Activated naive CD8-positive, alpha-beta T cell treated with anti-CD3 and anti-CD28 coated beads for 36 hours (primary cell): Measurements from ENCODE around the gene C11orf21. TPM values are rescaled to one million over a fixed set of nuclear protein-coding genes. Genes with fewer than 3 reads are reported as not detected.
"Not testable (repeated sequence)": the region's sequence is repeated elsewhere in the genome, so short reads cannot be mapped to it uniquely, and the experiment has no call there.

Experiments used
- DNase-seq: peaks from one replicate; pipeline ENCODE4 v3.0.0; 2021
- H3K27ac Mint-ChIP-seq: one replicate; pipeline ENCODE4 v1.8.0; 2022; ENCODE audit warnings: mild to moderate bottlenecking, moderate library complexity, mixed read lengths
- H3K27me3 Mint-ChIP-seq: one replicate; pipeline ENCODE4 v1.8.0; 2022; ENCODE audit warnings: mild to moderate bottlenecking, mixed read lengths
- H3K36me3 Mint-ChIP-seq: one replicate; pipeline ENCODE4 v1.8.0; 2021; ENCODE audit warnings: mild to moderate bottlenecking, mixed read lengths
- H3K4me1 Mint-ChIP-seq: one replicate; pipeline ENCODE4 v1.8.0; 2021; ENCODE audit warnings: mixed read lengths
- H3K4me3 Mint-ChIP-seq: one replicate; pipeline ENCODE4 v1.8.0; 2022; ENCODE audit warnings: mild to moderate bottlenecking, moderate library complexity, mixed read lengths
- H3K9me3 Mint-ChIP-seq: one replicate; pipeline ENCODE4 v1.8.0; 2022; ENCODE audit warnings: mixed read lengths
- total RNA-seq, 2 experiments: library from RNA; stranded (reverse); gene quantifications; one replicate each; pipeline ENCODE4 v1.2.3, GENCODE V29; 2021

Gene C11orf21
- total RNA-seq, 2 experiments from 2014 or later, result 2.5 to 2.6 TPM

DNA sequence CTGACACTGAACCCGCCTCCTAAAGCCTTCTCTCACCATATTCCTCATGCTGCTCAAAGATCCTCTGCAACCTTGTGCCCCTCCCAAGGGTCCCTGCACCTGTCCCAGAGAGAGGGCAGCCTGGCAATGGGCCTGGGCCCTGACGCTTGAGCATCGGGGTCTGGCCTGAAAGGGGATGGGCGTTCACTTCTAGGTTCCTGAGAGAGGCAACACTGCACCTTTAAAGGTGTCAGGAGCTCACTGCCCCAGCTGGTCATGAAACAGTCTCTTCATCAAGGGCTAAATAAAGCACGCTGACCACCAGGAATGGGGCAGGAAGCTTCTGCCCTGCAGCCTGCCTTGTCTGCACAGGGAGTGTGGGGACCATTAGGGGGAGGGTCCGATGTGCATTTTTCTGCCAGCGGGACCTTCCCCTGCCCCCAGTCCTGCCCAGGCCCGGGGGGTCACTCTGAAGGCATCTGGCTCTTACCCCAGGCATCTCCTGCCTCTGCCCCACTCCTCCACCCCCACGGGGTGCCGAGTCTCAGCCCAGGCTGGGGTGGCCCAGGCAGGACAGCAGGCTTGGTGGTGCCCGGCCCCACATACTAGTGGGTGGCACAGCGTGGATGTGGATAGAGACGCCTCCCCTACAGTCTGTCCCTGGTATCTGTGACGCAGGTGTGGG lies 3.5 kb downstream of the C11orf21 start:
- Mint-ChIP-seq H3K36me3 (no peaks in the 10 kb centered on the region), H3K4me1 (peaks cover 44% of the 10 kb centered on the region), H3K4me3 (no peak overlapping the region), H3K9me3 (no peaks in the 10 kb centered on the region), H3K27ac (no peak overlapping the region), H3K27me3 (no peaks in the 10 kb centered on the region)
- DNase-seq, result no peak

DNA sequence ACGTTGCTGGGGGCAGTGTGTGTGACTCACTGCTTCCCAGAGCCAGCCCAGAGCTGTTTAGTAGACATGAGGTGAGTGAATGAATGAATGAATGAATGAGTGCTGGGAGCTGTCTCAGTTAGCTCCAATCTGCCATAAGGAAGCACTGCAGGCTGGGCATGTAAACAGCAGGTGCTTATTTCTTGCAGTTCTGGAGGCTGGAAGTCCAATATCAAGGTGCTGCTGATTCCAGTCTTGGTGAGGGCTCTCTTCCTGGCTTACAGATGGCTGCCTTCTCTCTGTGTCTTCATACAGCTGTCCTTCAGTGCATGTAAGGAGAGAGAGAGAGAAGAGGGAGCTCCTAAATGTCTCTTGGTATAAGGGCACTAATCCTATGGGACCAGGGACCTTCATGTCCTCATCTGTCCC lies 4.1 kb downstream of the C11orf21 start:
- no peaks in the 10 kb centered on the region for H3K27me3 Mint-ChIP-seq

DNA sequence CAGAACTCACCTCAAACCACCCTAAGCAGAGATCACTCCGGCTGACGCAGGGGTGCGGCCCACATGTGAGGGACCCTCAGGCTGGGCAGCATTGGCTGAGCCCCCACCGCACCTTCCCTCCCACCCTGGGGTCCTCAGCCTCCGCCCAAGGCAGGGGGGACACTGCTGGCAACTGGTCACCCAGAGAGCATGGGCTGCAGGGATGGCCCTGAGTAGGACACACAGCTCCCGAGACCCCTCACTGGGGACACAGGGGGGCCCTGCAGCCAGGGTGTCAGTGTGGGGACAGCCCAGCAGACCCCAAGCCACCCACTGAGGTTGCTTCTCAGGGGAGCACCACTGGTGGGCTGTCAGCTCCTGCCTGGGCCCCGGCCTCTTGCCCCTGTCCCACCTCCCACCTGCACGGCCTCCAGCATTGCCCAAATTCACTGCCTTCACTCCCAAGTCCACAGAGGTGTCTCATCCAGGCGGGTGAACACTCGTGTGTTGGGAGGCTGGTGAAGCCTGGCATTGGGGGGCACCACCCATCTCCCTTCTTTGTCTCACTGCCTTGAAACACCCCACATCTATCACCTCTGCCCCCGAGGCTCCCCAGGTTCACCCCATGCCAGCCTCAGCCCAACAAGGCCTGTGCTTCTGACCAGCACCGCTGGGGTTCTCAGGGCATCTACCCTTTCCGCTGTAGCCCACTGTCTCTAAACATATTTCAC lies 4.7 kb downstream of the C11orf21 start:
- H3K27ac Mint-ChIP-seq, result peak overlapping the region; percentile 45
- DNase-seq, result no peak

More for the DNA sequence above, 4.1 kb downstream of the C11orf21 start:
- H3K27ac Mint-ChIP-seq, result no peak overlapping the region
- DNase-seq, result no peak
- H3K9me3 Mint-ChIP-seq, result no peaks in the 10 kb centered on the region
- H3K4me1 Mint-ChIP-seq, result peaks cover 40% of the 10 kb centered on the region
- no peaks in the 10 kb centered on the region for H3K36me3 Mint-ChIP-seq
- H3K4me3 Mint-ChIP-seq, result no peak overlapping the region

DNA sequence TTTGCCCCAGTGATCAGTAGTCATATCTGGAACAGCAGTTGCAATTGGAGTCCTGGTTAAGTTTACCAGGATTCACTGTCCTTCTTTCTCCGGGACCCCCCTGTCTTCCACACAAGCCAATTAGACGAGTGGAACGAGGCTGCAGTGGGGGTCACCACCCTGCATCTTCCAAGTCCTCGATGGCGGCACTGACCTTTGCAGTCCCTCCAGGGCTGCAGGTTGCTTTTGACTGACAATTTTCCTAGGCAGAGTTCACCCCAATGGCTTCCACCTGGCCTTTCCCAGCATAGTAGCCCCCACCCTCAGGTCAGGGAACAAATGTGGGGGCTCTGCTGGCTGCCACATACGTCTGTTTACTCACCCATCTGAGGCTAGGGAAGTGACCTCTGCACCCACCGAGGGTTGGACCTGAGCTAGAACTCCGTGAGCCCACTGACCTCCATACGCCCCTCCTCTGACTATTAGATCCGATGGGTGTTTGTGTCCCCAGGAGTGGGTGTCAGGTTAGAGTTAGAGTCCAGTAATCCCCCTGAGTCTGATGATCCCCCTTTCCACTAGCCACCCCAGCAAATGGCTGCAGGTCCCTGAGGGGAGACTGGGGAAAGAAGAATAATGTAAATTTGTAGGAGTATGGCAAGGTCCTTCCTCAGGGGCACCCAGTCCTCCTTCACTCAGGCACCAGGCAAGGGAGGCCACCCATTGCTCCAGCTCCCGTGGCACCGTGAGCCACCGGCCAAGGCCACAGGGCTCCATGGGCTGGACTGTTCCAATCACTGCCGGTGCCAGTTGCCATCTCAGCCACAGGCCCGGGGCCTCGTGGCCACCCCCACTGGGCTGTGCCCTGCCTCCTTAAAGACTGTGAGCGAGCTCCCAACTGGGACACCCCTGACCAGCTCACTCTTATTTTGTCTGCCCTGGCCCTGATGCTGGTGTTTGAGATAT lies 5.5 kb downstream of the C11orf21 start:
- no peaks in the 10 kb centered on the region for H3K27me3 Mint-ChIP-seq
- DNase-seq, result no peak
- no peaks in the 10 kb centered on the region for H3K9me3 Mint-ChIP-seq
- peaks cover 32% of the 10 kb centered on the region for H3K4me1 Mint-ChIP-seq
- H3K4me3 Mint-ChIP-seq, result no peak overlapping the region
- no peaks in the 10 kb centered on the region for H3K36me3 Mint-ChIP-seq
- no peak overlapping the region for H3K27ac Mint-ChIP-seq

More for the DNA sequence above, 4.7 kb downstream of the C11orf21 start:
- Mint-ChIP-seq H3K36me3 (no peaks in the 10 kb centered on the region), H3K4me1 (peaks cover 39% of the 10 kb centered on the region), H3K27me3 (no peaks in the 10 kb centered on the region), H3K9me3 (no peaks in the 10 kb centered on the region), H3K4me3 (no peak overlapping the region)

DNA sequence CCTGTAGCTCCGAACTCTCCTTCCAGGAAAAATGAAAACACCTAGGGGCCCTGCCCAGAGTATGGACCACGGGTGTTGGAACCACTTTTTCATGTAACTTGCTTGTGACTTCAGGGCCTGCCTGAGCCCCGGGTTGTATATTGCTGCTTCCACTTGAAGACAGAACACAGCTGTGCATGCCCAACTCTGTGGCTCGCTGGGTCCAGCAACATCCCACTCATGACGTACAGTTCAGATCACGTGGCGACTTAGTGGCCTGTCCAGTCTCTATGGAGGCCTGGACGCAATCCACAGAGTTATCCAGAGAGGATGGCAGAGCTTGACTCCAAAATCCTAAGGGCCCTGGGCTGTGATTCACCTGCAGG lies 6.8 kb downstream of the C11orf21 start:
- no peak overlapping the region for H3K4me3 Mint-ChIP-seq
- peaks cover 27% of the 10 kb centered on the region for H3K4me1 Mint-ChIP-seq
- DNase-seq, result no peak
- no peaks in the 10 kb centered on the region for H3K36me3 Mint-ChIP-seq
- no peak overlapping the region for H3K27ac Mint-ChIP-seq
- H3K9me3 Mint-ChIP-seq, result no peaks in the 10 kb centered on the region
- H3K27me3 Mint-ChIP-seq, result no peaks in the 10 kb centered on the region

DNA sequence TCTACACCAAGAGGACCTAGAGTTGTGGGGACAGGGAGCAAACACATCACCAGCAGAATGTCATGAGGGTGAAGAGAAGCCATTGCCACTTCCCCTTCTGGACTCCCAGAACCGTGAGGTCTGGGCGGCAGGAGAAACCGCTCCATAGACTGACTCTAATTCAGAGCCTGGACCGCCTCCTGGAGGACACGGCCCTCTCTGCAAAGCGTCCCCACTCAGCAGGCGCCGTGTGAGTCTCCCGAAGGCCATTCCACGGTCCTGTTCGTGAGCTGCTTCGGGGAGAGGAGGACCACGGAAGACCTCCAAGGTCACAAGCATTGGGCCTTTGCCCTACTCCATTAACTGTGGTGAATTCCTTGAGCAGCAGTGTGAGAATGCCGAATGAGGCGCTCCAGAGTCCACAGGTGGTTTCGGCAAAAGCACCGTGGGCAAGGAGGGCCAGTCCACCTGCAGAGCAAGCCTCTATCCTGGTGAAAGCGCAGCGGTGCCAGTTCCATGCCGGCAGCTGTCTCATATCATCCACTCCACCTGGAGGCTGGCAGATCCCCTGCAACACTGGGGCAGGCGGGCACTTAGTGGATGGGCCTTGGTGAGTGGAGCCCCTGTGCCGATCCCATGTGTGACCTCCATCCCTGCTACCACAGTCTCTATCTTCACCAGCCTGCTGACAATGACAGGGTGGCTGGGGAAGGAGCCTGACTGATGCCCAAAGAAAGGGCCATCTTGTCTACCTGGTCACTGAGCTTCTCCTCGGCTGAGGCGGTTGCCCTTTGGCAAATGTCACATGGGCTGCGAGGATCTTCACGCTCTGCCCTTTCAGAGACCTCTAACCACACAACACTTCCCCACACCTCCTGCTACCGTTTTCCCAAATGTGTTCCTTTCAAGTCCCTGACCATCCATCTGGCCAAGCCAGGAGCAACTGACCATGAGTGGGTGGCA lies 7.5 kb downstream of the C11orf21 start:
- Mint-ChIP-seq H3K27me3 (no peaks in the 10 kb centered on the region), H3K9me3 (no peaks in the 10 kb centered on the region), H3K4me1 (peaks cover 22% of the 10 kb centered on the region), H3K4me3 (no peak overlapping the region), H3K27ac (no peak overlapping the region), H3K36me3 (no peaks in the 10 kb centered on the region)
- DNase-seq, result no peak

DNA sequence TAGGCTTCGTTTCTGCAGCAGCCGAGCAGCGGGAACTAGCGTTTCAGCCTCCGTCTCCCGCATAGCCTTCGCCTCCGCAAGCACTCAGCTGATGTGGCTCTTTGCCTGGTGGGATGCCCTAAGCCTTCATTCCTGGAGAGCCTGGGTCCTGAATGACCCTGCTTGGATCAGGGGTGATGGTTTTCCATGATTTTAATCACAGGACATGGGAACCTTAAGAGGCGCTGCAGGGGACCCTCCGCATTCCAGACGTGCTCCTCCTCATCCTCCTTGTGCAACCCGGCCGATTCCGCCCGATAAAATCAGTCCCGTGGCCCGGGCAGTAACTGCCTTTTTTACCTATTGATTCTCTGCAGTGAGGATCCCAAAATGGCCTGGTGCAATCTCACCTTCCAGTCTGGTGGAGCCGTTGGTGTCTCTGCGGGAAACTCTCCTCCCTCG lies 8.2 kb downstream of the C11orf21 start:
- Mint-ChIP-seq H3K36me3 (no peaks in the 10 kb centered on the region), H3K4me1 (peaks cover 21% of the 10 kb centered on the region), H3K4me3 (no peak overlapping the region), H3K27ac (no peak overlapping the region), H3K27me3 (no peaks in the 10 kb centered on the region), H3K9me3 (no peaks in the 10 kb centered on the region)
- no peak for DNase-seq

DNA sequence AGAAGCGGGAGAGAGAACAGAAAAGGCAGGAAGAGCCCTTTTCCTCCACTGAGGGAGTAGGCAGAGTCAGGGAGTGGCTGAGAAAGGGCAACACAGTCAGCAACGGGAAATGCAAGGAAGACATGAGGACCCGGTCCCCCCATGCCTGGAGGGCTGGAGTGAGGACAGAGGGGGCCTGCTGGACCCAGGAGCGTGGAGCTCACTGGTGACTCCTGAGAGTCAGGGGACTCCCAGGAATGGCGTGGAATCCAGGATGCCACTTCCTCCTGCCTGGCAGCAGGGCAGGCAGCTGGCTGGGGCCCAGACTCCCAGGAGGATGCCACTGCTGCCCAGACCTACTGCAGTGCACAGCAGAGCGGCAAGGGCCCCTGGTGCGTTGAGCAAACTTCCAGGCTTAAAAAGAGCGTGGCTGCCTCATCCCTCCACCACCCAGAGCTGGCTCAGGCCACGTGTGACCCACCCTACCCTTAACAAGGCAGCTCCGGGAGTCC lies 11.3 kb downstream of the C11orf21 start:
- Mint-ChIP-seq H3K27me3 (no peaks in the 10 kb centered on the region), H3K36me3 (peaks cover 1% of the 10 kb centered on the region), H3K4me1 (peaks cover 16% of the 10 kb centered on the region), H3K9me3 (no peaks in the 10 kb centered on the region), H3K27ac (no peak overlapping the region), H3K4me3 (no peak overlapping the region)
- DNase-seq, result no peak

DNA sequence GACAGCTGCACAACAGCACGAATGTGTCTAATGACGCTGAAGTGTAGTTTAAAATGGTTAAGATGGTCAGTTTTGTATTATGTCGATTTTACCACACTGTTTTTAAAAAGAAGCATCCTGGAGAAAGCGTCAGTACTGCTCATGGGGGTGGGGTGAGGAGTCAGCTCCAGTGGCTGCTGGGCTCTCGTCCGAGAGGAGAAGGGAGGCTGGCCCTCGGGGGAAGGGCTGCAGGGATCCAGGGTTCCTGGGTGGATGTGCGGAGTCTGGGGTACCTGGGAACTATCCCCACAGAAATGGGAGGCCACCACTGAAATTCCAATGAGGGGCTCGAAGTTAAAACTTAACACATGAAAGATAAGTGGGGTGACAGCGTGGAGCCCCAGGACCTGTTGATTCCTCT lies 11.9 kb downstream of the C11orf21 start:
- Mint-ChIP-seq H3K27me3 (no peaks in the 10 kb centered on the region), H3K4me1 (peaks cover 16% of the 10 kb centered on the region), H3K27ac (no peak overlapping the region), H3K9me3 (no peaks in the 10 kb centered on the region), H3K4me3 (no peak overlapping the region), H3K36me3 (peaks cover 4% of the 10 kb centered on the region)
- no peak for DNase-seq

DNA sequence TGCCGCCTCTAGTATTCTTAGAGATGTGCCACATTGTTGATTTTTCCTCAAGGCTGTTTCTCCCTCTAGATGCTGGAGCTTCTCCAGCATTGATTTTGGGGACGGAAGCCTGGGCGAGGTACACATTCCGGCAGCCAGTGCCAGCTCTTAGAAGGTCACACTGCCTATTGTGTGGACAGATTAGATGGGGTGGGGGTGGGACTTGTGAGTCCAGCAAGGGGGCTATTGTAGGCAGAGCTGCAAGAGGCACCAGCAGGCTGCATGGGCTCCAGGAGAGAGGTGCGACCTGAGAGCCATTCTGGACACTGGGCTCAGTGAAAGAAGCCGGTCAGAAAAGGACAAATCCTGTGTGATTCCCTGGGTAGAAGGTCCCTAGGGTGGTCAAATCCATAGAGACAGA lies 12.4 kb downstream of the C11orf21 start:
- peaks cover 12% of the 10 kb centered on the region for H3K4me1 Mint-ChIP-seq
- DNase-seq, result no peak
- H3K27ac Mint-ChIP-seq, result no peak overlapping the region
- peaks cover 4% of the 10 kb centered on the region for H3K36me3 Mint-ChIP-seq
- no peak overlapping the region for H3K4me3 Mint-ChIP-seq
- no peaks in the 10 kb centered on the region for H3K9me3 Mint-ChIP-seq
- no peaks in the 10 kb centered on the region for H3K27me3 Mint-ChIP-seq

DNA sequence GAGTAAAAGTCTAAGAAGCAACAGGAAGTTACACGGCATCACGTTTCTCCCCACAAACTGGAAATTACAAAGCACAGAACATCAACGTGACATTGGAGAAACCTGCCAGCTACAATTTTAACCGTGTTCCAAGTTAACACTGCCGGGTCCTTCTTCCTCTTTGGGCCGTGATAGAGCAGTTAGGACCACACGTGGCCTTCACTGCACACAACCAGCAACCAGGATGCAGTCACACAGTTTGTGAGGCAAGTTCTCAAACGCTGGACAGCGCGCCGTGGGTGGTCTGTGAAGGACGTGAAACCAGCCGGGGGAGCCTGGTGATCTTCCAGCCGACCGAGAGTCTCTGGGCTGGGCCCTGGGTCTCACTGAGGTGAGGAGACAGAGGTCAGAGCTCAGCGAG lies 14.6 kb downstream of the C11orf21 start:
- DNase-seq, result no peak
- H3K27ac Mint-ChIP-seq, result no peak overlapping the region
- no peak overlapping the region for H3K4me3 Mint-ChIP-seq
- H3K4me1 Mint-ChIP-seq, result peaks cover 7% of the 10 kb centered on the region
- peaks cover 6% of the 10 kb centered on the region for H3K9me3 Mint-ChIP-seq
- peaks cover 5% of the 10 kb centered on the region for H3K36me3 Mint-ChIP-seq
- no peaks in the 10 kb centered on the region for H3K27me3 Mint-ChIP-seq

DNA sequence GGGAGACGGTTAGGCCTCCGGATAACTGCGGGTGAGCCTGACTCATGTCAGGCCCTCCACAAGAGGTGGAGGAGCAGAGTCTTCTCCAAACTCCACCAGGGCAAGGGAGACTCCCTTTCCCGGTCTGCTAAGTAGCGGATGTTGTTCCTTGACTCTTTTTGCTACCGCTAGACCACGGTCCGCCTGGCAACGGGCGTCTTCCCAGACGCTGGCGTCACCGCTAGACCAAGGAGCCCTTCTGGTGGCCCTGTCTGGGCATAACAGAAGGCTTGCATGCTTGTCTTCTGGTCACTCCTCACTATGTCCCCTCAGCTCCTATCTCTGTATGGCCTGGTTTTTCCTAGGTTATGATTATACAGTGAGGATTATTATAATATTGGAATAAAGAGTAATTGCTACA lies 15.4 kb downstream of the C11orf21 start:
- not testable (repeated sequence) for H3K27ac Mint-ChIP-seq, H3K27me3 Mint-ChIP-seq, H3K36me3 Mint-ChIP-seq, DNase-seq, H3K4me1 Mint-ChIP-seq, H3K4me3 Mint-ChIP-seq, H3K9me3 Mint-ChIP-seq

DNA sequence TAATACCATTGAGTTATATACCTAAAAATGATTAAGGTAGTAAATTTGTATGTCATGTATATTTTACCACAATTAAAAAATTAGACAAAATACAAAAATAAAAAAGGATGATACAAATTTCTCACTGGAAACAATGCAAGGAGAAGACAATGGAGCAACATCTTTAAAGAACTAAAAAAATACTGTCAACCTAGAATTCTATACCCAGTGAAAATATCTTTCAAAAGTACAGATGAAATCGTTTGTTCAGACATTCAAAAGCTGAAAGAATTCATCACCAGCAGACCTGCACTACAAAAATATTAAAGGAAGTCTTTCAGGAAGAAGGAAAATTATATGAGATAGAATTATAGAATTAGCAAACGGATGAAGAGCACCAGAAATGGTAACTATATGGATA lies 21.5 kb downstream of the C11orf21 start:
- Mint-ChIP-seq H3K27ac (no peak overlapping the region), H3K9me3 (peaks cover 15% of the 10 kb centered on the region), H3K27me3 (no peaks in the 10 kb centered on the region), H3K4me3 (no peak overlapping the region), H3K4me1 (no peaks in the 10 kb centered on the region), H3K36me3 (peaks cover 3% of the 10 kb centered on the region)
- no peak for DNase-seq

DNA sequence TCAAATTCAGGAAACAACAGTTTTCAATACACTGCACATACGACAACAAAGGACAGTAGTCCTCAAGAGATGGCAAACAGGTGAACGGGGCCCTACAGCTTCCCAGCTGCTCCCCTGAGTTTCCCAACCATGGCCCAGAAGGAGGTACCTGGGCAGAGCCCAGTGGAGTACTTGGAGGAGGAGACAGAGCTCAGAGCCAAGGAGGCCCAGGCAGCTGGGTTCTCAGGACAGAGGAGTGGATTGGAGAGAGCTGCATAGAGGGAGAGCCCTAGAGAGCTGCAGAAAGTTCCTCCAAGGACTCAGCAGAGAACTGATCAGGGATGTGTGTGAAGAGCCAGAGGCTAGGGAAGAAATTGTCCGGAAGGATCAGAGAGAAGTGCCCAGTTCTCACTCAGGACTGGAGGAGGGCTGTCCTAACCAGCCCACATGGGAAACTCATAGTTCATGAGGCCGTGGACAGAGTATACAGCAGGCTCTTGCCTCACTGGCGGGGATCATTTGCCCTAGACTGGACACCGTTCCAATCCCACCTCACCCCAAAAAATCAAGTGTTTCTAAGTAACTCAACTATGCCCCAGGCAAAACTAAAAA lies 23.7 kb downstream of the C11orf21 start:
- peaks cover 12% of the 10 kb centered on the region for H3K9me3 Mint-ChIP-seq
- H3K27ac Mint-ChIP-seq, result no peak overlapping the region
- H3K4me3 Mint-ChIP-seq, result no peak overlapping the region

More for the DNA sequence above, 23.7 kb downstream of the C11orf21 start:
- Mint-ChIP-seq H3K36me3 (peaks cover 1% of the 10 kb centered on the region), H3K4me1 (no peaks in the 10 kb centered on the region), H3K27me3 (no peaks in the 10 kb centered on the region)
- DNase-seq, result no peak
